A549 (cell line): ENCODE data around the gene PRKAR1B. TPM values are rescaled to one million over a fixed set of nuclear protein-coding genes. Genes with fewer than 3 reads are reported as not detected.

ENCODE experiments used
- ATAC-seq, 2 experiments: fragments of 200-7000 bp in 1 of 2; fragments of >200 bp in 1 of 2; cut with Nextera tagmentation in 1 of 2; cut with Tn5 transposase in 1 of 2; 3 replicates each; pipeline versions ENCODE4 v1.8.0 to v1.9.1; 2018 to 2020; ENCODE audit warnings: mild to moderate bottlenecking in 1 of 2, moderate library complexity in 1 of 2
- CTCF ChIA-PET: fragments of 300-600 bp; sonication (Branson Sonifier 250); formaldehyde crosslinking; extraction: SDS; loops from one replicate; lab custom pipeline; 2021; ENCODE audit warnings: antibody characterized with exemption, inconsistent platforms; lab: Yijun Ruan, JAX
- POLR2A ChIA-PET: fragments of 350-600 bp; formaldehyde crosslinking; extraction: SDS; loops from one replicate; lab custom pipeline; 2021; ENCODE audit warnings: antibody characterized with exemption, inconsistent platforms; lab: Yijun Ruan, JAX
- DNase-seq, 2 experiments: peaks; one replicate each; pipeline versions ENCODE4 v3.0.0 to v3.0.0-alpha.2; 2011 to 2016; ENCODE audit warnings: low read depth in 1 of 2, low spot score in 1 of 2
- FAIRE-seq: peaks from 2 replicates; lab custom pipeline; 2011; peaks lifted over from hg19 to GRCh38; lab: Jason Lieb, UNC
- H3K27ac ChIP-seq, 2 experiments: fragments of >200 bp; sonication (Bioruptor Twin); formaldehyde crosslinking; 3 replicates each; pipeline ENCODE4 v1.5.1; 2016 to 2017
- H3K4me1 ChIP-seq: fragments of >200 bp; sonication (Bioruptor Twin); formaldehyde crosslinking; 3 replicates; pipeline ENCODE4 v1.6.1; 2016
- H3K4me2 ChIP-seq: fragments of >200 bp; sonication (Bioruptor Twin); formaldehyde crosslinking; 3 replicates; pipeline ENCODE4 v1.6.1; 2016
- H3K4me3 ChIP-seq: fragments of >200 bp; sonication (Bioruptor Twin); formaldehyde crosslinking; 3 replicates; pipeline ENCODE4 v1.5.1; 2016
- H3K9me3 ChIP-seq: fragments of >200 bp; sonication (Bioruptor Twin); formaldehyde crosslinking; 3 replicates; pipeline ENCODE4 v1.6.1; 2016
- ATOH8 ChIP-seq: fragments of 250-450 bp; sonication (Bioruptor Pico); IDR thresholded peaks from 2 replicates; pipeline ENCODE4 v1.5.0; 2020; ENCODE audit warnings: low read depth, mild to moderate bottlenecking, moderate library complexity
- BHLHE40 ChIP-seq: IDR thresholded peaks from 2 replicates; pipeline ENCODE4 v1.6.1; 2012; ENCODE audit warnings: low read depth, low read length, inconsistent platforms
- CEBPB ChIP-seq, 2 experiments: fragments of >200 bp in 1 of 2; sonication (Bioruptor Twin) in 1 of 2; formaldehyde crosslinking in 1 of 2; IDR thresholded peaks; 2 replicates each; pipeline ENCODE4 v1.6.1; 2012 to 2016
- E2F6 ChIP-seq: IDR thresholded peaks from 2 replicates; pipeline ENCODE4 v1.6.1; 2012; ENCODE audit warnings: low read depth, borderline replicate concordance
- EHMT2 ChIP-seq: fragments of 200-600 bp; sonication (generic); IDR thresholded peaks from 2 replicates; pipeline ENCODE4 v1.6.1; 2016; ENCODE audit warnings: antibody characterized with exemption, low read depth, mild to moderate bottlenecking, moderate library complexity
- ELK1 ChIP-seq: fragments of 150-350 bp; IDR thresholded peaks from 2 replicates; pipeline ENCODE4 v1.6.1; 2014; ENCODE audit warnings: low read depth, mild to moderate bottlenecking, low read length
- EP300 ChIP-seq, 2 experiments: fragments of >200 bp; sonication (Bioruptor Twin); formaldehyde crosslinking; IDR thresholded peaks; 2 replicates in 1 of 2; 3 replicates in 1 of 2; pipeline ENCODE4 v1.6.1; 2016 to 2017
- HES2 ChIP-seq: fragments of >200 bp; sonication (Bioruptor Twin); formaldehyde crosslinking; IDR thresholded peaks from 2 replicates; pipeline ENCODE4 v1.6.1; 2016
- HOXA7 ChIP-seq: fragments of 250-450 bp; sonication (Bioruptor Pico); IDR thresholded peaks from 2 replicates; pipeline ENCODE4 v1.5.0; 2020; ENCODE audit warnings: mild to moderate bottlenecking, moderate library complexity
- KDM1A ChIP-seq: fragments of 200-600 bp; sonication (generic); IDR thresholded peaks from 2 replicates; pipeline ENCODE4 v1.6.1; 2016; ENCODE audit warnings: low read depth, mild to moderate bottlenecking
- MAFK ChIP-seq: fragments of 450-650 bp; IDR thresholded peaks from 2 replicates; pipeline ENCODE4 v1.6.1; 2014; ENCODE audit not compliant: partially characterized antibody
- MAX ChIP-seq: IDR thresholded peaks from 2 replicates; pipeline ENCODE4 v1.6.1; 2012
- PHF8 ChIP-seq: fragments of 200-600 bp; sonication (generic); IDR thresholded peaks from 2 replicates; pipeline ENCODE4 v1.6.1; 2016; ENCODE audit warnings: low read depth, mild to moderate bottlenecking, antibody characterized with exemption, moderate library complexity, borderline replicate concordance
- POLR2AphosphoS2 ChIP-seq: conservative IDR thresholded peaks from 2 replicates; pipeline ENCODE4 v1.6.1; 2012; ENCODE audit warnings: low read length, improper control_type of control experiment, inconsistent platforms
- RAD21 ChIP-seq, 2 experiments: fragments of >200 bp in 1 of 2; sonication (Bioruptor Twin) in 1 of 2; formaldehyde crosslinking in 1 of 2; IDR thresholded peaks in 1 of 2; conservative IDR thresholded peaks in 1 of 2; 2 replicates in 1 of 2; 3 replicates in 1 of 2; pipeline ENCODE4 v1.6.1; 2012 to 2018; ENCODE audit warnings: inconsistent platforms in 1 of 2
- REST ChIP-seq: fragments of 200-600 bp; sonication (generic); IDR thresholded peaks from 2 replicates; pipeline ENCODE4 v1.6.1; 2016; ENCODE audit warnings: antibody characterized with exemption, mild to moderate bottlenecking, moderate library complexity
- RNF2 ChIP-seq: fragments of 200-600 bp; sonication (generic); IDR thresholded peaks from 2 replicates; pipeline ENCODE4 v1.6.1; 2016; ENCODE audit warnings: low read depth, mild to moderate bottlenecking, antibody characterized with exemption, moderate library complexity, borderline replicate concordance
- ZC3H11A ChIP-seq: fragments of 450-650 bp; IDR thresholded peaks from 2 replicates; pipeline ENCODE4 v1.6.1; 2014; ENCODE audit warnings: antibody characterized with exemption, mild to moderate bottlenecking
- ZFP36 ChIP-seq: fragments of 450-650 bp; IDR thresholded peaks from 2 replicates; pipeline ENCODE4 v1.6.1; 2014; ENCODE audit warnings: borderline replicate concordance; ENCODE audit not compliant: partially characterized antibody
- WGBS: methylation state at CpG from one replicate; pipeline ENCODE4 v1.1.6; 2017; ENCODE audit errors: missing lambda C conversion rate; 5-methylcytosine and 5-hydroxymethylcytosine counted together
- polyA plus RNA-seq, 4 experiments: library from polyadenylated mRNA; depleted of rRNA in 3 of 4; stranded (reverse); fragments of >200 nt; fragmentation: RNase III in 1 of 4; extraction: RNeasy Plus Mini Kit Qiagen cat#74134 plus additional on column Dnase treatment in 1 of 4; gene quantifications; 2 replicates in 3 of 4; 3 replicates in 1 of 4; pipeline ENCODE4 v1.2.3, GENCODE V29; 2011 to 2017
- TF ChIP-seq, protein P1 (sequence below): fragments of >200 bp; sonication (Bioruptor Twin); formaldehyde crosslinking; IDR thresholded peaks from 3 replicates; pipeline ENCODE4 v1.5.1; 2016

The PRKAR1B gene
- polyA plus RNA-seq, 2 of the 4 experiments (the other 2 are of a cell fraction): 10.1 to 33.7 TPM

GRCh38 chr7:513521-514166, 213.4 kb downstream of the PRKAR1B start:
- Histone ChIP-seq H3K27ac (no peak overlapping the region), H3K4me3 (no peak overlapping the region), H3K4me1 (peaks cover 18% of the 10 kb centered on the region), H3K4me2 (no peak overlapping the region)
- ChIA-PET CTCF (interaction anchor here (1.0 to 2.0 kb wide), 4 partner anchors 10 to 181 kb away, joined by 3 to 5 read pairs (median 4); no protein-coding TSS in a partner anchor), POLR2A (no interaction called here)
- ATAC-seq (no peak), DNase-seq (no peak), FAIRE-seq (no peak)
- WGBS: 88% methylated on average over 16 of the region's 20 CpGs
- no peak for TF ChIP-seq HES2
- no peak for TF ChIP-seq BHLHE40
- TF ChIP-seq, protein P1, sequence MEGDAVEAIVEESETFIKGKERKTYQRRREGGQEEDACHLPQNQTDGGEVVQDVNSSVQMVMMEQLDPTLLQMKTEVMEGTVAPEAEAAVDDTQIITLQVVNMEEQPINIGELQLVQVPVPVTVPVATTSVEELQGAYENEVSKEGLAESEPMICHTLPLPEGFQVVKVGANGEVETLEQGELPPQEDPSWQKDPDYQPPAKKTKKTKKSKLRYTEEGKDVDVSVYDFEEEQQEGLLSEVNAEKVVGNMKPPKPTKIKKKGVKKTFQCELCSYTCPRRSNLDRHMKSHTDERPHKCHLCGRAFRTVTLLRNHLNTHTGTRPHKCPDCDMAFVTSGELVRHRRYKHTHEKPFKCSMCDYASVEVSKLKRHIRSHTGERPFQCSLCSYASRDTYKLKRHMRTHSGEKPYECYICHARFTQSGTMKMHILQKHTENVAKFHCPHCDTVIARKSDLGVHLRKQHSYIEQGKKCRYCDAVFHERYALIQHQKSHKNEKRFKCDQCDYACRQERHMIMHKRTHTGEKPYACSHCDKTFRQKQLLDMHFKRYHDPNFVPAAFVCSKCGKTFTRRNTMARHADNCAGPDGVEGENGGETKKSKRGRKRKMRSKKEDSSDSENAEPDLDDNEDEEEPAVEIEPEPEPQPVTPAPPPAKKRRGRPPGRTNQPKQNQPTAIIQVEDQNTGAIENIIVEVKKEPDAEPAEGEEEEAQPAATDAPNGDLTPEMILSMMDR: no peak
- TF ChIP-seq RNF2: no peak
- TF ChIP-seq REST: no peak
- TF ChIP-seq ZFP36: no peak
- no peak for TF ChIP-seq RAD21 (conservative IDR thresholded peaks at IDR 0.05 in 1 of 2, IDR thresholded peaks at IDR 0.05 in 1 of 2)
- no peak for TF ChIP-seq E2F6
- no peak for TF ChIP-seq MAFK
- no peak for TF ChIP-seq PHF8
- TF ChIP-seq CEBPB (IDR thresholded peaks at IDR 0.05): no peak
- no peak for TF ChIP-seq POLR2AphosphoS2
- TF ChIP-seq ELK1: no peak
- TF ChIP-seq EP300 (IDR thresholded peaks at IDR 0.05): no peak
- no peak for TF ChIP-seq ATOH8
- no peak for TF ChIP-seq HOXA7
- TF ChIP-seq KDM1A: no peak
- TF ChIP-seq EHMT2: no peak
- TF ChIP-seq ZC3H11A: no peak
- no peak for TF ChIP-seq MAX
- TF ChIP-seq, all 56 proteins: peak for 0
- no peaks in the 10 kb centered on the region for H3K9me3 ChIP-seq
